Stimulated activated CD8-positive, alpha-beta memory T cell treated with anti-CD3 and anti-CD28 coated beads, Interleukin-7, amount 100 ng/mL, for 4 hours (primary cell): ENCODE data around the gene DIO2.

ENCODE experiments used
- DNase-seq, 2 donors: peaks; one replicate each; pipeline ENCODE4 v3.0.0-alpha.2; 2020; ENCODE audit warnings: low read depth in 2 of 2

DIO2 gene

DNA sequence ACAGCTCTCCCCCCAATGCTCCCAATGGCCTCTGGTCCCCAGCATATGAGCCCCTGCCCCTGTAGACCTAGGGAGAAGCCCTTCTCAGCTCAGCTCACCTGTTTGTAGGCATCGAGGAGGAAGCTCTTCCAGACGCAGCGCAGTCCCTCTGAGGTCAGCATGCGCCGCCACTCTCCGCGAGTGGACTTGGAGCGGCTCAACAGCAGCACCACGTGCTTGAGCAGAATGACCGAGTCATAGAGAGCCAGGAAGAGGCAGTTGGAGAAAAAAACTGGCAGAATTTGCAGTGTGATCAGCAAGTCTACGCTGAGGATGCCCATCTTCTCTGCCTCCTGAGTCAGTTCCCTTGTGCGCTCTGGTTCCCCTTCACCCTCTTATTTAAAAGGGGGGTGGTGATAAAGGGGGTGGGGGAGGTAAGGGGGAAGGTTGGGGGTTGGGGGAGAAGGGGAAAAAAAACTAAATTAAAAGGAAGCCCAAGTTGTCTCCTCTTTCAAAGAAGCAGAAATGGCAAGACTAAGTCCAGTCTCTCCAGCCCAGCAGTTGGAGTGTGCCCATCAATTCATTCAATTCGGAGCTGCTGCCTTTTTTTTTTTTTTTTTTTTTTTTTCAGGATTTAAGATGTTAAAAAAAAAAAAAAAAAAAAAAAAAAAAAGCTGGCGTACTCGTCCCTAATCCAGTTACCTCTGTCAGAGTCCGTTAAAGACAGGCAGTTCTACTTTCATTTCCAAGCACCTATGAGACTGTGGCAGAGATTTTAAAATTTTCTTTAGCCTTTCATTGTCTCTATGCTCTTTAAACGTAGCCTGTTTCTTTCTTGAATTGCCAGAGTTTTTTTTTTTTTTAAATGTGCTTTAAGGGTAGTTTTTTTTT, at the start of gene DIO2:
TSS of gene DIO2 (minus strand) at position 352 of the 870 bp plus-strand sequence. CDS start at position 320, 32 bp downstream.
- no peak for DNase-seq

- no peak for DNase-seq
These were observed 49.3 kb upstream of the DIO2 start for GRCh38 chr14:80260645-80261044.

GRCh38 chr14:80239631-80240030, 28.3 kb upstream of the DIO2 start:
- no peak for DNase-seq

GRCh38 chr14:80237143-80237542, 25.8 kb upstream of the DIO2 start:
- DNase-seq: no peak

- no peak for DNase-seq
These were observed 22.3 kb upstream of the DIO2 start for GRCh38 chr14:80233470-80234089.

- DNase-seq: no peak
These were observed 20.4 kb upstream of the DIO2 start for GRCh38 chr14:80231702-80232101.

DNA sequence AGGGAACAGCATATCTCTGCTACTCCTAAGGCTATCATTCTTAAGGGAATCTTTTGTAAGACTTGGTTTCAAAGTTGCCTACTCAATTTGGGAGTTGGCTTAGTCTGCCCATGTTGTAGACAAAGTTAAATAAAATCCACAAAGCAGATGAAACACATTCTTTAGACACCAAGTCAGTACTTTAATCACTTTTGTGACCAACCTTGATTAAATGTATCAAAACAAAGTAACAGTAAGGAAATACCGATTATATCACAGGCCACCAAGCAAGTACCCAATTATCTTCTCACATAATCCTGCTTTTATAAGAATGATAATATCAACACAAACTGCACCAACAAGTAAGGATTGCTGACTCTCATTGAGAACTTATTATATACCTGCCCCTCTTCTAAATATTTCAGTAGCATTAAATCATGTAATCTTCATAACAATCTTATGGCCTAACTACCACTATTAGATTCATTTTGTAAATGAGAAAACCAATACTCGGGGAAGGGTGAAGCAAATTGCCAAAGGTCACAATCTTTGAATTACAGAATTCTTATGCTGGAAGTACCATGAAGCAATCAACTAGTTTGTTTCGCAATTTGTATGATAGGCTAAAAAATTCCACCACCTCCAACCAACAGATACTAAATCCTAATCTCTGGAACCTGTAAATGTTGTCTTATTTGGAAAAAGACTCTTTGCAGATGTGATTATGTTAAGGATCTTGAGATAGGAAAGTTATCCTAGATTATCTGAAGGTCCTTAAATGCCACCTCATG, 12.6 kb upstream of the DIO2 start:
- DNase-seq: no peak

GRCh38 chr14:80216818-80217217, 5.5 kb upstream of the DIO2 start:
- DNase-seq: no peak

GRCh38 chr14:80215756-80216581, 4.7 kb upstream of the DIO2 start:
- no peak for DNase-seq

DNA sequence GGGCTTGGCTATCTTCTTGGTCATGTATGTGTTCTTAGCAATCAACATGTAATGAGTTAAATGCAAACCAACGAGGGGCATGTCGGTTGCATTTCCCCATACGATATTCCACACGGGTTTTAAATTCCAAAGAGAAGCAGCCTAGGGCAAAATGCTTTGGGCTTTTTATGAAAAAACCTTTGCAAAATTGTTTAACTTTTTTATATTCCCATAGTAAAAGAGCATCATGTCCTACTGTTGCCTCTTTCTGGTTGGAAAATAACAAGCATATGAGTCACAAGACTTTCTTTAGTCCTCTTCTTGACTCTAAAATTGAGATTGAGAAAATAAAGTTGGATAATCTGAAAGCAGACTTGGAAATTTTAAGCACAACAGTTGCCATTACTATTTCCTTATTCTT, 3.8 kb upstream of the DIO2 start:
- DNase-seq: no peak

DNA sequence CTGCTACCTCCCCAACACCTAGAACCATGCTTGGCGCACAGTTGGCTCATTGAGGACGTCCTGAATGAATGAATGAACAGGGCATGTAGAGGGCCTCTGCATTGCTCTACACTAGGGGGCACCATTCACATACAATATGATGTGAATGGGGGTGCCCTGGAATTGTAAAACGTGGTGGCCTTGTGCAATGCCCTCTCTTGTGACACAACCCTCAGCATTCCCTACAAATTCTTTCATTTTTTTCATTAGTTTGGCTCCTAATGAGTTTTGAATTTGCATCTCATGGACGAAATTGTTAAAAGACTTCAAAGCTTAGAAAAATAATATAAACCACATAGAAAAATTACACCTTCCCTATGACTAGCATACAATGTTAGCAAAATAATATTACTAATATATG, 2.3 kb upstream of the DIO2 start:
- no peak for DNase-seq

GRCh38 chr14:80212023-80212397, 706 bp upstream of the DIO2 start:
- no peak for DNase-seq

DNA sequence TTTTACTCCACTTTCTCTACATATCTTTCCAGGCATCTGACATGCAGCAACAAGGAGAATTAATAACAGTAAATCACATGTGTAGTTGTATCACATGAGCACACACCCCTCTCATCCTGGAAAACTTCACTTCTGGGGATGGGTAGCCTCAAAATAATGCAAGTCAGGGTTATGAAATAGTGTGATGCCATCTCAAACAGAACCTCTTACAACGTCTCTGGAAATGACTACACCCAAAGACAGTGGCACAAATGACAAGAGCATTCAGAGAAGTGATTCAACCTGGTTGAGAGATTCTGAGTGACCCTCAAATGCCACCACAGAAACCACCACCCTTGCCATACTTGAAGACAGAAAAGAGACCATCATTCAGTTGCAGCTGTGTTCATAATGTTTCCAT, 2.8 kb downstream of the DIO2 start:
- no peak for DNase-seq

DNA sequence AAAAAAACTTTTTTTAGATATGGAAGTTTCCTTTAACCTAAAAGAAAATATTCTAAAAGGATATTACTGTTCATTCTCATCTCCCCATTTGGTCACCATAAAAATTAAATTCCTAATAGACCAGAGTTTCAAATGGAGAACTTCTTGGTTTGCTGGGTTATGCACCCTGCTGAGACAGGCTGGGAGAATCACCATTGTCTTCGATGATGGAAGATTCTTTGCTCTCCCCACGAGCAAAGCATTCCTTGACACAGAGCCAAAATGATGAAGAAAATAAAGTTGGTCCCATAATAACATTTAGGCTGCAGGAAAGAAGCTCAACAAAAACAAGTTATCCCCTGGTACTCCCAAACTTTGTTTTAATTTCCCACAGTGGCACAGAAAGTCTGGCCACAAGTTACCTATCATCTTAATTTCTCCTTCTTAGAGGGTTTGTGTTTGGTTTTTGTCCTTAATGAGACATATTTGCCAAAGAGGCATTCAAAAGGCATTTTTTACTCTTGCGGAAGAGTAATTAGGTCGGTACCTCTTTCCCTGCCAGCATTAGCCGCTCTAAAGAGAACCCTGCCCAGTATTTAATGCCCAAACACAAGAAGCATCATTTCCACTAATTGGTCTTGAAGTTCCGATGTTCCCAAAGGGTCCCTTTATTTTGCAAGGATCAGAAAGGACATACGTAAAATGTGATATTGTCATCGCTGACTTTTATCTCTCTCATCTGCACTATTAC, 4.8 kb downstream of the DIO2 start:
- DNase-seq: no peak

- no peak for DNase-seq
These were observed 8.3 kb downstream of the DIO2 start for GRCh38 chr14:80202888-80203562.

- DNase-seq: no peak
These were observed 11.2 kb downstream of the DIO2 start for GRCh38 chr14:80200093-80200492.

- no peak for DNase-seq
These were observed 22.7 kb downstream of the DIO2 start for GRCh38 chr14:80188571-80188970.

DNA sequence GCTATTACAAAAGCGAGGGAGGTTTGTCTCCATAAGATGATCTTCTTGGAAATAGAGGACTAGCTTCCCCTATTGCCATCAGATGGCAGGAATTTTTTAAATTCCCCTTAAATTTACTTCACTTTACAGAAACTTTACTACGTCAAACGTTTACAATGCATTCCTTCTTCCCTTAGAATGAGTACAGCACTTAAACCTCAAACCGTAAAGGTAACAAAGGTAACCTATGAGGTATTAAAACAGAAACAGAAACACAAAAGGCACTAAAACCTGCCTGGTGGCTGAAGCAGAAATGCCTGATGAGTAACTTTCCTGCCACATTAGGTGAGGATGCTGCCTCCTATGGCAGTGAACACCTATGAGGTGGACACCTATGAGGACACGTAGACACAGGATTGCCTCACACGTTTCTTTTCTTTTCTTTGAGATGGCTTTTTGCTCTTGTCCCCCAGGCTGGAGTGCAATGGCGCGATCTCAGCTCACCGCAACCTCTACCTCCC, 25.0 kb downstream of the DIO2 start:
- no peak for DNase-seq

GRCh38 chr14:80176893-80177292, 34.4 kb downstream of the DIO2 start:
- DNase-seq: no peak

GRCh38 chr14:80172375-80173051, 38.8 kb downstream of the DIO2 start:
- no peak for DNase-seq
